ENCODE data around the gene MEGF8. TPM values are rescaled to one million over a fixed set of nuclear protein-coding genes. Genes with fewer than 3 reads are reported as not detected.
A peak's percentile ranks its signal among the peaks of the same experiment; 100 is the strongest.

The MEGF8 gene
- total and polyA plus RNA-seq, 2 of the 13 experiments (the other 11 are each of a cell fraction or from before 2014, with no cell fraction given), result 4.0 to 8.8 TPM

DNA sequence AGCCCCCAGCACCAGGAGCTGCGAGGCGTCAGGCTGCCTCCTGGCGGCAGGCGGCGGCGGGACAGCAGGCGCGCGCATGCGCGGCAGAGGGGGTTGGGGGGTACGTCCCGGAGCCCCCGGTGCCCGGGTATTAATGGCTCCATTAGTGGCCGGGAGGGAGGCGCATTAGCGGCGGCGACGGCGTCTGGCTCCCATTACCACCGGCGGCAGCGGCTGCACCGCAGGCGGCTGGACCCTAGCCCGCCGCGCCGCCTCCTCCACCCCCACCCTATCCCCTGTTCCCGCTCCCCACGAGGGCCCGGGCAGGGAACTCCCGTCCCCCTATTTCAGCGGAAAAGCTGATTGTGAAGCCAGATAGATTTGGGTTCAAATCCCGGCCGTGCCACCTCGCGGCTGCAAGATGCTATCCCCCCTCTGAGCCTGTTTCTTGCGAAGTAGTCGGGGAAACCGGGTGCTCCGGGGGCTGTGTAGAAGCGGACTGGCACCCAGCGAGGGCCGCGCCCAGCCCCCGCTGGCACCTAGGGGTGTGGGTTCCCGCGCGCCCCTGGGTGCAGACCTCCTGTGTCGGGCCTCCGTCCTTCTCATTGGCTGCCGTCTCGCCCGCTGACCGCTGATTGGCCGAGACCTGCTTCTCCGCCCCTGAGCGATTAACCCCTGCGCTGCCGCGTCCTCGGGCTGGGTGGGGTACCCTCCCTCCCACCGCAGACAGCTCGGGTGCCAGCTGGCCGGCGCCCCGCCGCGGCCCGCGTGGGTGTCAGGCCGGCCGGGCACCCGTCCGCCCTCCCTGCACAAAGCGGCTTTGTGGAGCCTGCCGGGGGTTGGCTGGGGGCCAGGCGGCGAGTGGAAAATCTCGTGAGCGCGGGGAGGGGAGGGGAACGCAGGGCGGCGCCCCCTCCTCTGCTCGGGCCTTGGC lies 45.3 kb upstream of the MEGF8 start (continued):
- TF ChIP-seq, protein P1, sequence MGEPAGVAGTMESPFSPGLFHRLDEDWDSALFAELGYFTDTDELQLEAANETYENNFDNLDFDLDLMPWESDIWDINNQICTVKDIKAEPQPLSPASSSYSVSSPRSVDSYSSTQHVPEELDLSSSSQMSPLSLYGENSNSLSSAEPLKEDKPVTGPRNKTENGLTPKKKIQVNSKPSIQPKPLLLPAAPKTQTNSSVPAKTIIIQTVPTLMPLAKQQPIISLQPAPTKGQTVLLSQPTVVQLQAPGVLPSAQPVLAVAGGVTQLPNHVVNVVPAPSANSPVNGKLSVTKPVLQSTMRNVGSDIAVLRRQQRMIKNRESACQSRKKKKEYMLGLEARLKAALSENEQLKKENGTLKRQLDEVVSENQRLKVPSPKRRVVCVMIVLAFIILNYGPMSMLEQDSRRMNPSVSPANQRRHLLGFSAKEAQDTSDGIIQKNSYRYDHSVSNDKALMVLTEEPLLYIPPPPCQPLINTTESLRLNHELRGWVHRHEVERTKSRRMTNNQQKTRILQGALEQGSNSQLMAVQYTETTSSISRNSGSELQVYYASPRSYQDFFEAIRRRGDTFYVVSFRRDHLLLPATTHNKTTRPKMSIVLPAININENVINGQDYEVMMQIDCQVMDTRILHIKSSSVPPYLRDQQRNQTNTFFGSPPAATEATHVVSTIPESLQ (CRISPR knock-in tag; conservative IDR thresholded peaks at IDR 0.05), result no peak
- TF ChIP-seq ZSCAN9 (CRISPR knock-in tag; IDR thresholded peaks at IDR 0.05; ENCODE audit: borderline replicate concordance), result no peak
- peak; percentile 60; the same call in 1 of the 2 replicates for TF ChIP-seq TIGD3 (CRISPR knock-in tag; IDR thresholded peaks at IDR 0.05; ENCODE audit: borderline replicate concordance)
- TF ChIP-seq, protein P2, sequence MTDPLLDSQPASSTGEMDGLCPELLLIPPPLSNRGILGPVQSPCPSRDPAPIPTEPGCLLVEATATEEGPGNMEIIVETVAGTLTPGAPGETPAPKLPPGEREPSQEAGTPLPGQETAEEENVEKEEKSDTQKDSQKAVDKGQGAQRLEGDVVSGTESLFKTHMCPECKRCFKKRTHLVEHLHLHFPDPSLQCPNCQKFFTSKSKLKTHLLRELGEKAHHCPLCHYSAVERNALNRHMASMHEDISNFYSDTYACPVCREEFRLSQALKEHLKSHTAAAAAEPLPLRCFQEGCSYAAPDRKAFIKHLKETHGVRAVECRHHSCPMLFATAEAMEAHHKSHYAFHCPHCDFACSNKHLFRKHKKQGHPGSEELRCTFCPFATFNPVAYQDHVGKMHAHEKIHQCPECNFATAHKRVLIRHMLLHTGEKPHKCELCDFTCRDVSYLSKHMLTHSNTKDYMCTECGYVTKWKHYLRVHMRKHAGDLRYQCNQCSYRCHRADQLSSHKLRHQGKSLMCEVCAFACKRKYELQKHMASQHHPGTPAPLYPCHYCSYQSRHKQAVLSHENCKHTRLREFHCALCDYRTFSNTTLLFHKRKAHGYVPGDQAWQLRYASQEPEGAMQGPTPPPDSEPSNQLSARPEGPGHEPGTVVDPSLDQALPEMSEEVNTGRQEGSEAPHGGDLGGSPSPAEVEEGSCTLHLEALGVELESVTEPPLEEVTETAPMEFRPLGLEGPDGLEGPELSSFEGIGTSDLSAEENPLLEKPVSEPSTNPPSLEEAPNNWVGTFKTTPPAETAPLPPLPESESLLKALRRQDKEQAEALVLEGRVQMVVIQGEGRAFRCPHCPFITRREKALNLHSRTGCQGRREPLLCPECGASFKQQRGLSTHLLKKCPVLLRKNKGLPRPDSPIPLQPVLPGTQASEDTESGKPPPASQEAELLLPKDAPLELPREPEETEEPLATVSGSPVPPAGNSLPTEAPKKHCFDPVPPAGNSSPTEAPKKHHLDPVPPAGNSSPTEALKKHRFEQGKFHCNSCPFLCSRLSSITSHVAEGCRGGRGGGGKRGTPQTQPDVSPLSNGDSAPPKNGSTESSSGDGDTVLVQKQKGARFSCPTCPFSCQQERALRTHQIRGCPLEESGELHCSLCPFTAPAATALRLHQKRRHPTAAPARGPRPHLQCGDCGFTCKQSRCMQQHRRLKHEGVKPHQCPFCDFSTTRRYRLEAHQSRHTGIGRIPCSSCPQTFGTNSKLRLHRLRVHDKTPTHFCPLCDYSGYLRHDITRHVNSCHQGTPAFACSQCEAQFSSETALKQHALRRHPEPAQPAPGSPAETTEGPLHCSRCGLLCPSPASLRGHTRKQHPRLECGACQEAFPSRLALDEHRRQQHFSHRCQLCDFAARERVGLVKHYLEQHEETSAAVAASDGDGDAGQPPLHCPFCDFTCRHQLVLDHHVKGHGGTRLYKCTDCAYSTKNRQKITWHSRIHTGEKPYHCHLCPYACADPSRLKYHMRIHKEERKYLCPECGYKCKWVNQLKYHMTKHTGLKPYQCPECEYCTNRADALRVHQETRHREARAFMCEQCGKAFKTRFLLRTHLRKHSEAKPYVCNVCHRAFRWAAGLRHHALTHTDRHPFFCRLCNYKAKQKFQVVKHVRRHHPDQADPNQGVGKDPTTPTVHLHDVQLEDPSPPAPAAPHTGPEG (CRISPR knock-in tag; IDR thresholded peaks at IDR 0.05), result peak; percentile 68
- no peak for TF ChIP-seq ZNF282 (IDR thresholded peaks at IDR 0.05; ENCODE audit: partially characterized antibody)
- no peak for TF ChIP-seq SMAD1 (CRISPR knock-in tag; IDR thresholded peaks at IDR 0.05; ENCODE audit: borderline replicate concordance, low read depth)
- TF ChIP-seq, protein P3, sequence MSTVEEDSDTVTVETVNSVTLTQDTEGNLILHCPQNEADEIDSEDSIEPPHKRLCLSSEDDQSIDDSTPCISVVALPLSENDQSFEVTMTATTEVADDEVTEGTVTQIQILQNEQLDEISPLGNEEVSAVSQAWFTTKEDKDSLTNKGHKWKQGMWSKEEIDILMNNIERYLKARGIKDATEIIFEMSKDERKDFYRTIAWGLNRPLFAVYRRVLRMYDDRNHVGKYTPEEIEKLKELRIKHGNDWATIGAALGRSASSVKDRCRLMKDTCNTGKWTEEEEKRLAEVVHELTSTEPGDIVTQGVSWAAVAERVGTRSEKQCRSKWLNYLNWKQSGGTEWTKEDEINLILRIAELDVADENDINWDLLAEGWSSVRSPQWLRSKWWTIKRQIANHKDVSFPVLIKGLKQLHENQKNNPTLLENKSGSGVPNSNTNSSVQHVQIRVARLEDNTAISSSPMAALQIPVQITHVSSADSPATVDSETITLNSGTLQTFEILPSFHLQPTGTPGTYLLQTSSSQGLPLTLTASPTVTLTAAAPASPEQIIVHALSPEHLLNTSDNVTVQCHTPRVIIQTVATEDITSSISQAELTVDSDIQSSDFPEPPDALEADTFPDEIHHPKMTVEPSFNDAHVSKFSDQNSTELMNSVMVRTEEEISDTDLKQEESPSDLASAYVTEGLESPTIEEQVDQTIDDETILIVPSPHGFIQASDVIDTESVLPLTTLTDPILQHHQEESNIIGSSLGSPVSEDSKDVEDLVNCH (CRISPR knock-in tag; IDR thresholded peaks at IDR 0.05), result no peak
- TF ChIP-seq KAT7 (CRISPR knock-in tag; IDR thresholded peaks at IDR 0.05; ENCODE audit: borderline replicate concordance), result no peak; the same call in 1 of the 2 replicates
- TF ChIP-seq ZSCAN29 (CRISPR knock-in tag; conservative IDR thresholded peaks at IDR 0.05), result no peak
- peak; percentile 95 for TF ChIP-seq SRSF1 (optimal IDR thresholded peaks at IDR 0.05; ENCODE audit: low read depth, low read length)
- no peak for TF ChIP-seq ZNF720 (CRISPR knock-in tag; IDR thresholded peaks at IDR 0.05)
- no peak for TF ChIP-seq RFX1 (IDR thresholded peaks at IDR 0.05)
- TF ChIP-seq CEBPB (IDR thresholded peaks at IDR 0.05; ENCODE audit: borderline replicate concordance, low read depth, low read length), result no peak
- no peak for TF ChIP-seq FOXA3 (CRISPR knock-in tag; IDR thresholded peaks at IDR 0.05)
- TF ChIP-seq ZNF251 (CRISPR knock-in tag; IDR thresholded peaks at IDR 0.05), result no peak
- no peak for TF ChIP-seq ZKSCAN5 (CRISPR knock-in tag; IDR thresholded peaks at IDR 0.05)
- TF ChIP-seq LBX2 (CRISPR knock-in tag; IDR thresholded peaks at IDR 0.05; ENCODE audit: borderline replicate concordance), result no peak
